ENCODE data around the gene UPF3B. TPM values are rescaled to one million over a fixed set of nuclear protein-coding genes. Genes with fewer than 3 reads are reported as not detected.
A peak's percentile ranks its signal among the peaks of the same experiment; 100 is the strongest.

Gene UPF3B
- total RNA-seq, 2 experiments from 2014 or later = 21.0 to 21.2 TPM

DNA sequence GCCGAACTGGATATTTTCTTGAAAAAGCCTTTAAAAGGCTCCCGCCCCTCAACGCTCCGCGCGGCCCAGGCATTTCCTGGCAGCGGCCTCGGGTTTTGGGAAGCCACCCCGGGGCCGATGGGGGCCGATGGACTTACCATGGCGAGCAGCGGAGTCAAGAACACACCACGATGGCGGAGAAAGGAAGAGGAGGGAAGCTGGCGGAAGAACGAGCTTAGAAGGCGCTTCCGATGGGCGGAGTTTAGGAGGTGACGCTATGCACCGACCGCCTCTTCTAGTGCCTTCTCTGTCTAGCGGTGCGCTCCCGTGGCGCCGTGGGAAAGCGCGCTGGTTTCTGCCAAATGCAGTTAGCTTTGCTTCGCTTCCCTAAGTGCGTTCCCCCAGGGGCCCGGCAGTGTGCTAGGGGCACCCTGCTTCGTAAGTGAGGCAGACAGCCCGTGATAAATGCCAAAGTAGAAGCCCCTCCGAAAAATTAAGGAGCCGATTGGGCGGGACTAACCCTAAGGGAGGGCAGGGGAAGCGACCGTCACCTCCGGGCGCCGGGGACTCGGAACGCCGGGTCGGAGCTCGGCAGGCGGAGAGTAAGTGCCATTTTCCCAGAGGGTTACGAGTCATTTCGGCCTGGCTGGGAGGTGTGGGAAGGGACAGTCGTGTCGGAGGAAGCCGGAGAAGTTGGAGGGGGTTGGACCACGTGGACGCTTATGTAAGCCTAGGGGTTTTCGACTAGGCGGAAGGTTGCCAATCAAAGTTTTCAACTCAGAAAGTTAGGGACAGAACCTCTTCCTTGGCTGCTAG, 61.1 kb downstream of the UPF3B start, which contains the start of gene RPL39:
Gene RPL39 (minus strand): TSS at position 194 of the 795 bp plus-strand sequence. CDS start 54 bp downstream, at position 140.
- H3K27ac Mint-ChIP-seq = peak within 1 kb of the TSS; percentile 96
- DNase-seq = peak; percentile 80
- H3K4me3 Mint-ChIP-seq = peak within 1 kb of the TSS; percentile 92
- peaks cover 14% of the 10 kb centered on the region for H3K4me1 Mint-ChIP-seq
- H3K27me3 Mint-ChIP-seq = no peaks in the 10 kb centered on the region
- no peaks in the 10 kb centered on the region for H3K9me3 Mint-ChIP-seq
- H3K36me3 Mint-ChIP-seq = peaks cover 46% of the 10 kb centered on the region

DNA sequence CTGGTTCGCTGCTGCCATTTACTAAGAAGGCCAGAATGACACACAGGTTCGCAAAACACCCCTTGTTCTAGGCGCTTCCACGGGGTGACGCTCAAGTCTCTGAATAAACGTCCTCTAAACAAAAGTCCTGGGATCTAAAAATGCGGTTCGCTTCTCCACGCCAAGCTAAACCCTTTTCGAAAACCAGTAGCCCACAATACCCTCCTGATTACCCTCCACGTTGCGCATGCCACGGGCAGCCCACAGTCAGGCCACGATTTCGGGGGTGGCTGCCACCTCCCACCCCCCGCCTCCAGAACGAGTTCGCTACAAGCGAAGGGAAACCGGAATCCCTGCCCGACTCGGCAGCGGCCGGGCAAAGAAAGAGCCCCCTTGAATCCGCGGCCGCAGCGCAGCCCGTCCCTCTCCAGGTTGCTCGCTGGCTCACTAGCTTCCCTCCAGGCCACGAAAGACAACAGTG, 61.8 kb downstream of the UPF3B start:
- H3K27me3 Mint-ChIP-seq = no peaks in the 10 kb centered on the region
- H3K27ac Mint-ChIP-seq = peak overlapping the region; percentile 96
- H3K36me3 Mint-ChIP-seq = peaks cover 49% of the 10 kb centered on the region
- DNase-seq = no peak
- peaks cover 15% of the 10 kb centered on the region for H3K4me1 Mint-ChIP-seq
- peak overlapping the region; percentile 92 for H3K4me3 Mint-ChIP-seq
- no peaks in the 10 kb centered on the region for H3K9me3 Mint-ChIP-seq

DNA sequence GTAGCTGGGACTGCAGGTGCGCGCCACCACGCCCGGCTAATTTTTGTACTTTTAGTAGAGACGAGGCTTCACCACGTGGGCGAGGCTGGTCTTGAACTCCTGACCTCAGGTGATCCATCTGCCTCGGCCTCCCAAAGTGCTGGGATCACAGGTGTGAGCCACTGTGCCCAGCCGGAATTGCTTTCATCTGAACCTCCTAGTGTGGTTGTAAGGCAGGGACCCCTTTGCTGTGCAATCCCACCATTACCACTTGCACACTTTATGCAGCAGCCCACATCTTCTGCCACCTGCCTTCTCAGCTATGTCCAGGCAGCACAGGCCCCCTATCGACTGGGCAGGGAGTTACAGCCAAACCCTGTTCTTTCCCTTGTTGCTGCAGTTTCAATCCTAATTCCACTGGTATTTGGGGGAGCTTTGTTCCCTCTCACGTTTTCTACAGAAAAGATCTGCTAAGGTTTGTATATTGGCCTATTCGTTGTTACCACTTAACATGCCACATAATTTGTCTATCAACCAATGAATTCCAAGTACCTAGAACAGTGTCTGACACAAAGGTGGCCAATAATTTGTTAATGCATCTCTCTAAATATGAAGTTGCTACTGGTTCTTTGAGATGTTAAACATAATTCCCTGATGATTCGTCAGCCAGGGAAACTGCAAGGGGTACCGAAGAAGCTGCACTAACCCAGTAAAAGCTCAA, 67.9 kb downstream of the UPF3B start:
- H3K27me3 Mint-ChIP-seq = no peaks in the 10 kb centered on the region
- peaks cover 47% of the 10 kb centered on the region for H3K36me3 Mint-ChIP-seq
- no peaks in the 10 kb centered on the region for H3K9me3 Mint-ChIP-seq
- peak overlapping the region; percentile 48 for H3K27ac Mint-ChIP-seq
- peak overlapping the region; percentile 42 for H3K4me3 Mint-ChIP-seq
- peak; percentile 44 for DNase-seq
- H3K4me1 Mint-ChIP-seq = peaks cover 26% of the 10 kb centered on the region

Other genes starting within 250 kb of the UPF3B start
- gene NKRF, start 246.5 kb downstream of the UPF3B start, total RNA-seq = 10 to 100 TPM; 29.8 to 30.9 TPM
- 100 to 1,000 TPM; 187 to 202 TPM for gene SEPTIN6, start 159.8 kb downstream of the UPF3B start, total RNA-seq
- under 1 TPM; 0.14 to 0.18 TPM for gene SOWAHD, start 94.4 kb downstream of the UPF3B start, total RNA-seq
- 1,000 to 10,000 TPM; 2,459 to 2,591 TPM for gene RPL39, start 61.3 kb downstream of the UPF3B start, total RNA-seq
- 10 to 100 TPM; 28.2 to 28.4 TPM for gene RNF113A, start 18.8 kb upstream of the UPF3B start, total RNA-seq
- gene NDUFA1, start 18.9 kb upstream of the UPF3B start, total RNA-seq = 10 to 100 TPM; 93.8 to 95.1 TPM
- gene AKAP14, start 42.9 kb upstream of the UPF3B start, total RNA-seq = not detected
- 1 to 10 TPM; 8.3 to 9.7 TPM for gene NKAP, start 90.8 kb upstream of the UPF3B start, total RNA-seq
- gene RHOXF2B, start 224.7 kb upstream of the UPF3B start, total RNA-seq = not detected

Data from activated naive CD8-positive, alpha-beta T cell treated with anti-CD3 and anti-CD28 coated beads for 36 hours (primary cell).